Gastrocnemius medialis (tissue), 4 donors: ENCODE results near the gene SLC39A6.

Experiments used
- CTCF ChIP-seq, 5 experiments: fragments of 450-650 bp in 3 of 5; fragments of 200-600 bp in 2 of 5; sonication (generic) in 2 of 5; IDR thresholded peaks in 4 of 5; conservative IDR thresholded peaks in 1 of 5; 1 replicate in 4 of 5; 2 replicates in 1 of 5; pipeline ENCODE4 v1.5.1; 2016 to 2019; ENCODE audit warnings: antibody characterized with exemption in 5 of 5, mild to moderate bottlenecking in 3 of 5, moderate library complexity in 3 of 5
- POLR2A ChIP-seq, 2 donors: fragments of 450-650 bp; IDR thresholded peaks; one replicate each; pipeline ENCODE4 v1.6.1; 2017; ENCODE audit warnings: antibody characterized with exemption in 2 of 2, mild to moderate bottlenecking in 2 of 2, moderate library complexity in 2 of 2

- no peak for TF ChIP-seq POLR2A (IDR thresholded peaks at IDR 0.05)
- no peak for TF ChIP-seq CTCF (IDR thresholded peaks at IDR 0.05 in 4 of 5, conservative IDR thresholded peaks at IDR 0.05 in 1 of 5)
These were observed 14.3 kb upstream of the SLC39A6 start for GRCh38 chr18:36143391-36143790.
